Measurements from ENCODE around the gene ROR1. TPM values are rescaled to one million over a fixed set of nuclear protein-coding genes. Genes with fewer than 3 reads are reported as not detected.

Gene ROR1
- total and polyA plus RNA-seq, 9 of the 15 experiments (the other 6 are each of a cell fraction or from before 2014, with no cell fraction given): 0.02 TPM; not detected in 8

DNA sequence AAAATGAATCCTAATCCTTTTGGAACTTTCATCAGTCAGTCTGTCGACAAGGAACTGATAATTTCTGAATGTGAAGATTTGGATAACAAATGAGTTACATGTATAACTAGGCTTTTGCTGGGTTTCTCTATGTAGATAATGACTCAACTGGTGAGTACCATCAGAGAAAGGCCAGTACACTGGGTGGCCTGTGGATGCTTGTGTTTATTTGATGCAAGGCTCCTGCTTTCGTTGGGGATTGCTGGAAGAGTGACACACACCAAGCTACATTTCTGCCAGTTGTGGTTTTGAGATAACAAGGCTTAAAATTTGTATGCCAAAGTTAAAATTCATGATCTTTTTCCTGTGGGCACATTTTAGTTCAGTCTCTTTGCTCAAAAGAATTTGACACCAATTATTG, 314.0 kb downstream of the ROR1 start:
- Histone ChIP-seq H3K27me3 (ENCODE audit: control insufficient read depth in 2 of 2, insufficient read depth in 2 of 2, low read length in 2 of 2) (no peaks in the 10 kb centered on the region), H2AFZ (ENCODE audit: low read depth, low read length) (no peak overlapping the region), H4K20me1 (replicated peaks; ENCODE audit: control insufficient read depth, insufficient read depth, low read length) (no peaks in the 10 kb centered on the region), H3K9me1 (ENCODE audit: control insufficient read depth, insufficient read depth, low read length) (no peaks in the 10 kb centered on the region), H3K4me1 (replicated peaks in 1 of 2; ENCODE audit: control insufficient read depth in 2 of 2, insufficient read depth in 2 of 2, low read length in 2 of 2) (no peaks in the 10 kb centered on the region), H3K36me3 (ENCODE audit: control insufficient read depth, insufficient read depth, low read length) (no peaks in the 10 kb centered on the region), H3K4me3 (no peak overlapping the region), H3K79me2 (ENCODE audit: control insufficient read depth, insufficient read depth, low read length) (no peaks in the 10 kb centered on the region), H3K4me2 (ENCODE audit: insufficient read depth, low read length) (no peak overlapping the region), H3K9me3 (replicated peaks; ENCODE audit: control insufficient read depth, insufficient read depth, low read depth, low read length) (no peaks in the 10 kb centered on the region), H3K9ac (ENCODE audit: insufficient read depth in 1 of 2, low read depth in 2 of 2, low read length in 2 of 2) (no peak overlapping the region), H3K27ac (ENCODE audit: extremely low read depth, low read depth, low read length) (no peak overlapping the region)
- in situ Hi-C loops (cut with MboI) (no loop called here), intact Hi-C loops (cut with micrococcal nuclease) (no loop called here)
- ChIA-PET POLR2A (no interaction called here), CTCF (ENCODE audit: low intra/inter-chr PET ratio) (no interaction called here)
- BruUV-seq (replicated peaks): no TSS peak
- ATAC-seq (no peak), FAIRE-seq (no peak), DNase-seq (ENCODE audit: extremely low read depth in 1 of 4, low spot score in 3 of 4) (no peak)
- TF ChIP-seq ZNF347 (CRISPR knock-in tag; IDR thresholded peaks at IDR 0.05; ENCODE audit: low read depth): no peak
- TF ChIP-seq PURB (CRISPR knock-in tag; IDR thresholded peaks at IDR 0.05; ENCODE audit: low read depth): no peak
- TF ChIP-seq YY1 (IDR thresholded peaks at IDR 0.05; ENCODE audit: borderline replicate concordance in 1 of 3, control insufficient read depth in 1 of 3, extremely low read depth in 1 of 3, insufficient read depth in 3 of 3, insufficient read length in 1 of 3, insufficient replicate concordance in 2 of 3, low read depth in 1 of 3, low read length in 2 of 3): no peak
- TF ChIP-seq CBFB (CRISPR knock-in tag; IDR thresholded peaks at IDR 0.05): no peak
- no peak for TF ChIP-seq ZNF174 (CRISPR knock-in tag; IDR thresholded peaks at IDR 0.05)
- TF ChIP-seq ARHGAP35 (IDR thresholded peaks at IDR 0.05; ENCODE audit: partially characterized antibody): no peak
- TF ChIP-seq ZNF780A (CRISPR knock-in tag; IDR thresholded peaks at IDR 0.05): no peak
- no peak for TF ChIP-seq CBX1 (IDR thresholded peaks at IDR 0.05; ENCODE audit: low read depth)
- WGBS (ENCODE audit: insufficient coverage, low coverage, missing lambda C conversion rate): 0% methylated on average over 2 of the region's 2 CpGs
